SK-N-SH treated with all-trans-retinoic acid at 6 μM for 48 hours (cell line): ENCODE results near the gene RAD51B.

Experiments
- ATAC-seq: fragments of 200-7000 bp; cut with Tn5 transposase; 3 replicates; pipeline ENCODE4 v1.9.1; 2020; ENCODE audit warnings: mild to moderate bottlenecking, moderate library complexity
- ARNTL ChIP-seq: fragments of 450-650 bp; formaldehyde crosslinking; IDR thresholded peaks from 2 replicates; pipeline ENCODE4 v1.5.0; 2020; ENCODE audit warnings: low read depth, mild to moderate bottlenecking, moderate library complexity, borderline replicate concordance
- BACH2 ChIP-seq: fragments of 250-450 bp; sonication (Bioruptor Pico); IDR thresholded peaks from 2 replicates; pipeline ENCODE4 v1.9.0; 2021; ENCODE audit warnings: mild to moderate bottlenecking, borderline replicate concordance
- CSDC2 ChIP-seq: fragments of 250-450 bp; sonication (Bioruptor Pico); IDR thresholded peaks from 2 replicates; pipeline ENCODE4 v1.5.0; 2020; ENCODE audit warnings: mild to moderate bottlenecking, moderate library complexity
- ESRRG ChIP-seq: fragments of 250-450 bp; sonication (Bioruptor Pico); IDR thresholded peaks from 2 replicates; pipeline ENCODE4 v1.6.1; 2021; ENCODE audit warnings: mild to moderate bottlenecking
- GLIS3 ChIP-seq: fragments of 250-450 bp; sonication (Bioruptor Pico); IDR thresholded peaks from 2 replicates; pipeline ENCODE4 v1.5.0; 2020; ENCODE audit warnings: mild to moderate bottlenecking, moderate library complexity
- ISL1 ChIP-seq: fragments of 250-450 bp; sonication (Bioruptor Pico); IDR thresholded peaks from 2 replicates; pipeline ENCODE4 v2.1.2; 2022; ENCODE audit warnings: mild to moderate bottlenecking, moderate library complexity
- OSR1 ChIP-seq: fragments of 250-450 bp; sonication (Bioruptor Pico); IDR thresholded peaks from 2 replicates; pipeline ENCODE4 v1.8.0; 2022; ENCODE audit warnings: moderate library complexity, mild to moderate bottlenecking, inconsistent platforms
- PPARA ChIP-seq: fragments of 250-450 bp; sonication (Bioruptor Pico); IDR thresholded peaks from 2 replicates; pipeline ENCODE4 v1.5.0; 2020; ENCODE audit warnings: mild to moderate bottlenecking, borderline replicate concordance
- RARB ChIP-seq: fragments of 250-450 bp; sonication (Bioruptor Pico); IDR thresholded peaks from 2 replicates; pipeline ENCODE4 v1.8.0; 2021; ENCODE audit warnings: mild to moderate bottlenecking, moderate library complexity
- SNAI2 ChIP-seq: fragments of 250-450 bp; sonication (Bioruptor Pico); IDR thresholded peaks from 2 replicates; pipeline ENCODE4 v1.5.0; 2020; ENCODE audit warnings: mild to moderate bottlenecking, moderate library complexity
- TCF4 ChIP-seq: fragments of 250-450 bp; sonication (Bioruptor Pico); IDR thresholded peaks from 2 replicates; pipeline ENCODE4 v1.8.0; 2021; ENCODE audit warnings: mild to moderate bottlenecking, moderate library complexity, borderline replicate concordance
- TOX ChIP-seq: fragments of 250-450 bp; sonication (Bioruptor Pico); IDR thresholded peaks from 2 replicates; pipeline ENCODE4 v1.8.0; 2021; ENCODE audit warnings: mild to moderate bottlenecking, moderate library complexity, borderline replicate concordance
- ZC3H10 ChIP-seq: fragments of 250-450 bp; sonication (Bioruptor Pico); IDR thresholded peaks from 2 replicates; pipeline ENCODE4 v1.5.1; 2021; ENCODE audit warnings: mild to moderate bottlenecking, moderate library complexity
- ZFP3 ChIP-seq: fragments of 250-450 bp; sonication (Bioruptor Pico); IDR thresholded peaks from 2 replicates; pipeline ENCODE4 v1.5.0; 2020; ENCODE audit warnings: mild to moderate bottlenecking, moderate library complexity
- ZFP30 ChIP-seq: fragments of 450-650 bp; formaldehyde crosslinking; IDR thresholded peaks from 2 replicates; pipeline ENCODE4 v1.5.0; 2022; ENCODE audit warnings: mild to moderate bottlenecking, moderate library complexity
- ZNF565 ChIP-seq: fragments of 450-650 bp; formaldehyde crosslinking; conservative IDR thresholded peaks from 2 replicates; pipeline ENCODE4 v1.5.0; 2020; ENCODE audit warnings: low read depth, mild to moderate bottlenecking, moderate library complexity
- ZNF70 ChIP-seq: fragments of 450-650 bp; formaldehyde crosslinking; IDR thresholded peaks from 2 replicates; pipeline ENCODE4 v1.5.0; 2020; ENCODE audit warnings: mild to moderate bottlenecking, moderate library complexity
- ZNF8 ChIP-seq: fragments of 450-650 bp; formaldehyde crosslinking; IDR thresholded peaks from 2 replicates; pipeline ENCODE4 v1.5.0; 2020; ENCODE audit warnings: mild to moderate bottlenecking, moderate library complexity
- TF ChIP-seq, protein P1 (sequence below): fragments of 250-450 bp; sonication (Bioruptor Pico); IDR thresholded peaks from 2 replicates; pipeline ENCODE4 v1.5.0; 2020; ENCODE audit warnings: mild to moderate bottlenecking, moderate library complexity
- TF ChIP-seq, protein P2 (sequence below): fragments of 250-450 bp; sonication (Bioruptor Pico); IDR thresholded peaks from 2 replicates; pipeline ENCODE4 v1.8.0; 2020; ENCODE audit warnings: mild to moderate bottlenecking, moderate library complexity, borderline replicate concordance
- TF ChIP-seq, protein P3 (sequence below): fragments of 250-450 bp; sonication (Bioruptor Pico); IDR thresholded peaks from 2 replicates; pipeline ENCODE4 v1.5.1; 2021; ENCODE audit warnings: mild to moderate bottlenecking, moderate library complexity

RAD51B gene

DNA sequence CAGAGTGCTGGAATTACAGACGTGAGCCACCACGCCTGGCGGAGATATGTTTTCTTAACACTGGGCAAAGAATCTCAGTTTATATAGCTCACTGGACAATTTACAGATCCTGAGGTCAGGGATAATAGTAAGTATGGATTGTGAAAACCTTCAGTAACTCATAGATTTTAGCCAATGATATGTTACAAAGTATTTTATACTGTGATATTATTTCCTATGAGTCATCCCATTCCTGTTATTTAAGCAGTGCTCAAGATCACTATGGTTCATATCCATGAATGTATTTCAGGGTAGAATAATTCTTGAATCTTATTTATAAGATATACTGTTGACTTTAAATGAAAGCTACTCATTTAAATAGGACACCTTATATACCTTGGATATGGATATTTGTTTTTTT lies 107.2 kb downstream of the RAD51B start (continued):
- TF ChIP-seq RARB: no peak
- TF ChIP-seq ZC3H10 (CRISPR knock-in tag): no peak

DNA sequence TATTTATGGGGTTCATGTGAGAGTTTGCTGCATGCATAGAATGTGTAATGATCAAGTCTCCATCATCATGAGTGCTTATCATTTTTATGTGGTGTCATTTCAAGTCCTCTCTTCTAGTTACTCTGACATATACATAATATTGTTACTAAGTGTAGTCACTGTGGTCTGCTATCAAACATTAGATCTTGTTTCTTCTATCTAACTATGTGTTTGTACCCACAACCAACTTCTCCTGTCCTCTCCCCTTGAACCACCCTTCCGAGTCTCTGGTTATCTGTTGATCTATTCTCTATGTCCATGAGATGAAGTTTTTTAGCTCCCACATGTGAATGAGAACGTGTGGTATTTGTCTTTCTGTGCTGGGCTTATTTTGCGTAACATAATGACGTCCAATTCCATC lies 107.7 kb downstream of the RAD51B start:
- no peak for ATAC-seq
- TF ChIP-seq PPARA (CRISPR knock-in tag) (no peak), TOX (no peak), ZFP30 (no peak), ISL1 (CRISPR knock-in tag) (no peak), ZNF8 (CRISPR knock-in tag) (no peak), CSDC2 (CRISPR knock-in tag) (no peak), ESRRG (CRISPR knock-in tag) (no peak), ZFP3 (no peak), ARNTL (CRISPR knock-in tag) (no peak), SNAI2 (CRISPR knock-in tag) (no peak), TCF4 (no peak), ZC3H10 (CRISPR knock-in tag) (no peak)
- TF ChIP-seq, protein P1, sequence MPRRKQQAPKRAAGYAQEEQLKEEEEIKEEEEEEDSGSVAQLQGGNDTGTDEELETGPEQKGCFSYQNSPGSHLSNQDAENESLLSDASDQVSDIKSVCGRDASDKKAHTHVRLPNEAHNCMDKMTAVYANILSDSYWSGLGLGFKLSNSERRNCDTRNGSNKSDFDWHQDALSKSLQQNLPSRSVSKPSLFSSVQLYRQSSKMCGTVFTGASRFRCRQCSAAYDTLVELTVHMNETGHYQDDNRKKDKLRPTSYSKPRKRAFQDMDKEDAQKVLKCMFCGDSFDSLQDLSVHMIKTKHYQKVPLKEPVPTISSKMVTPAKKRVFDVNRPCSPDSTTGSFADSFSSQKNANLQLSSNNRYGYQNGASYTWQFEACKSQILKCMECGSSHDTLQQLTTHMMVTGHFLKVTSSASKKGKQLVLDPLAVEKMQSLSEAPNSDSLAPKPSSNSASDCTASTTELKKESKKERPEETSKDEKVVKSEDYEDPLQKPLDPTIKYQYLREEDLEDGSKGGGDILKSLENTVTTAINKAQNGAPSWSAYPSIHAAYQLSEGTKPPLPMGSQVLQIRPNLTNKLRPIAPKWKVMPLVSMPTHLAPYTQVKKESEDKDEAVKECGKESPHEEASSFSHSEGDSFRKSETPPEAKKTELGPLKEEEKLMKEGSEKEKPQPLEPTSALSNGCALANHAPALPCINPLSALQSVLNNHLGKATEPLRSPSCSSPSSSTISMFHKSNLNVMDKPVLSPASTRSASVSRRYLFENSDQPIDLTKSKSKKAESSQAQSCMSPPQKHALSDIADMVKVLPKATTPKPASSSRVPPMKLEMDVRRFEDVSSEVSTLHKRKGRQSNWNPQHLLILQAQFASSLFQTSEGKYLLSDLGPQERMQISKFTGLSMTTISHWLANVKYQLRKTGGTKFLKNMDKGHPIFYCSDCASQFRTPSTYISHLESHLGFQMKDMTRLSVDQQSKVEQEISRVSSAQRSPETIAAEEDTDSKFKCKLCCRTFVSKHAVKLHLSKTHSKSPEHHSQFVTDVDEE (CRISPR knock-in tag): no peak
- TF ChIP-seq, protein P2, sequence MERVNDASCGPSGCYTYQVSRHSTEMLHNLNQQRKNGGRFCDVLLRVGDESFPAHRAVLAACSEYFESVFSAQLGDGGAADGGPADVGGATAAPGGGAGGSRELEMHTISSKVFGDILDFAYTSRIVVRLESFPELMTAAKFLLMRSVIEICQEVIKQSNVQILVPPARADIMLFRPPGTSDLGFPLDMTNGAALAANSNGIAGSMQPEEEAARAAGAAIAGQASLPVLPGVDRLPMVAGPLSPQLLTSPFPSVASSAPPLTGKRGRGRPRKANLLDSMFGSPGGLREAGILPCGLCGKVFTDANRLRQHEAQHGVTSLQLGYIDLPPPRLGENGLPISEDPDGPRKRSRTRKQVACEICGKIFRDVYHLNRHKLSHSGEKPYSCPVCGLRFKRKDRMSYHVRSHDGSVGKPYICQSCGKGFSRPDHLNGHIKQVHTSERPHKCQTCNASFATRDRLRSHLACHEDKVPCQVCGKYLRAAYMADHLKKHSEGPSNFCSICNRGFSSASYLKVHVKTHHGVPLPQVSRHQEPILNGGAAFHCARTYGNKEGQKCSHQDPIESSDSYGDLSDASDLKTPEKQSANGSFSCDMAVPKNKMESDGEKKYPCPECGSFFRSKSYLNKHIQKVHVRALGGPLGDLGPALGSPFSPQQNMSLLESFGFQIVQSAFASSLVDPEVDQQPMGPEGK (CRISPR knock-in tag): no peak
- TF ChIP-seq, protein P3, sequence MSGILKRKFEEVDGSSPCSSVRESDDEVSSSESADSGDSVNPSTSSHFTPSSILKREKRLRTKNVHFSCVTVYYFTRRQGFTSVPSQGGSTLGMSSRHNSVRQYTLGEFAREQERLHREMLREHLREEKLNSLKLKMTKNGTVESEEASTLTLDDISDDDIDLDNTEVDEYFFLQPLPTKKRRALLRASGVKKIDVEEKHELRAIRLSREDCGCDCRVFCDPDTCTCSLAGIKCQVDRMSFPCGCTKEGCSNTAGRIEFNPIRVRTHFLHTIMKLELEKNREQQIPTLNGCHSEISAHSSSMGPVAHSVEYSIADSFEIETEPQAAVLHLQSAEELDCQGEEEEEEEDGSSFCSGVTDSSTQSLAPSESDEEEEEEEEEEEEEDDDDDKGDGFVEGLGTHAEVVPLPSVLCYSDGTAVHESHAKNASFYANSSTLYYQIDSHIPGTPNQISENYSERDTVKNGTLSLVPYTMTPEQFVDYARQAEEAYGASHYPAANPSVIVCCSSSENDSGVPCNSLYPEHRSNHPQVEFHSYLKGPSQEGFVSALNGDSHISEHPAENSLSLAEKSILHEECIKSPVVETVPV (CRISPR knock-in tag): no peak

DNA sequence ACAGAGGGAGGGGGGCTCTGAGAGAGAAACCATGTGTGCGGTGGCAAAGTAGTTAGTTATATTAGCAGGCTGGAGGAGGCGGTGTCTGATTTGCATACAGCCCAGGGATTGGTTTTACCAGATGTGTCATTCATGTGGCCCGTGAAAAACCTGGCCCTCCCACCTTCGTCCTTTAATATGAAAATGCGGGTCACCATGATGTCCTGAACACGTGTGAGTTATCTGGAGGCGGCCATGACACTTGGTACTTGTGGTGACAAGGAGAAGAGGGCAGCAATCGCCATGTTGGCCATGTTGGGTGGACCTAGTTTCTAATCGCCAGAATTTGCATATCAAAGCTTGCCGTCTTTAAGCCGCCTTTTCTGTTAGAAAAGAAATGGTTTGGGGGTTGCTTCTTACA lies 108.8 kb downstream of the RAD51B start:
- no peak for TF ChIP-seq TOX
- TF ChIP-seq ISL1 (CRISPR knock-in tag): no peak
- TF ChIP-seq ESRRG (CRISPR knock-in tag): no peak
- no peak for TF ChIP-seq BACH2 (CRISPR knock-in tag)
- TF ChIP-seq PPARA (CRISPR knock-in tag): no peak
- TF ChIP-seq TCF4: no peak
- TF ChIP-seq, protein P1 (CRISPR knock-in tag): no peak
- TF ChIP-seq ZNF565 (CRISPR knock-in tag): no peak
- no peak for TF ChIP-seq ZFP30
- no peak for TF ChIP-seq ZC3H10 (CRISPR knock-in tag)
- ATAC-seq: no peak

DNA sequence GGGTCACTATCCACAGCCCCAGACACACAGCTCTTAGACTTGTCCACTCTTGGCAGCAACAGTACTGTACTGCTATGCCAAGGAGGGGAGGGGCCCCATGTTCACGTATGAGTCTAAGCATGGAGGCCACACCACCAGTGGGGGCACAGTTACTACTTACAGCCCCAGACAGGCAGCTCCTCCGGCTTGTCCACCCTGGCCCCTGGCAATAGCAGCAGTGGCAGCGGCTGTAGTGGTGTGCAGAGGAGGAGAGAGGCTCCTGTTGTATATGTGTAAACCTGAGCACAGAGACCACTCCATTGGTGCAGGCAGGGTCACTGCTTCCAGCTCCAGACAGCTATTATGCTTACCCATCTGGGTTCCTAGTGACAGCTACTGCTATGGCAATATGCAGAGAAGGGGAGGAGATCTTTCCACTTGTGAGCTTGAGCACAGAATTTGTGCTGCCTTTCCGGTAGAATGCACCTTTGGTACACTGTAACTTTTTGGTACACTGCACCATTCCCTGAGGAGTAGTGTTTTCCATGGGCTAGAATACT lies 113.2 kb downstream of the RAD51B start:
- no peak for ATAC-seq
- TF ChIP-seq CSDC2 (CRISPR knock-in tag): no peak
- no peak for TF ChIP-seq ZNF70 (CRISPR knock-in tag)
- TF ChIP-seq, protein P1 (CRISPR knock-in tag): no peak
- TF ChIP-seq, protein P2 (CRISPR knock-in tag): no peak
- TF ChIP-seq GLIS3 (CRISPR knock-in tag): no peak
- TF ChIP-seq OSR1 (CRISPR knock-in tag): no peak
- no peak for TF ChIP-seq PPARA (CRISPR knock-in tag)
- no peak for TF ChIP-seq ZC3H10 (CRISPR knock-in tag)
- no peak for TF ChIP-seq ARNTL (CRISPR knock-in tag)
- no peak for TF ChIP-seq ZFP30
- no peak for TF ChIP-seq TOX
- no peak for TF ChIP-seq BACH2 (CRISPR knock-in tag)
- no peak for TF ChIP-seq TCF4
- no peak for TF ChIP-seq ESRRG (CRISPR knock-in tag)
- no peak for TF ChIP-seq ZNF565 (CRISPR knock-in tag)
